Measurements from ENCODE around the gene KRTAP22-2. TPM values are rescaled to one million over a fixed set of nuclear protein-coding genes. Genes with fewer than 3 reads are reported as not detected.

KRTAP22-2 gene
- total RNA-seq = not detected

- Histone ChIP-seq H3K27ac (no peak within 1 kb of the TSS), H3K4me3 (no peak within 1 kb of the TSS), H3K4me1 (no peaks in the 10 kb centered on the region), H3K9me3 (no peaks in the 10 kb centered on the region), H3K27me3 (no peaks in the 10 kb centered on the region), H3K36me3 (no peaks in the 10 kb centered on the region)
- no peak for TF ChIP-seq EP300 (IDR thresholded peaks at IDR 0.05; ENCODE audit: low read depth)
- no peak for TF ChIP-seq CTCF (IDR thresholded peaks at IDR 0.05)
- TF ChIP-seq POLR2A (IDR thresholded peaks at IDR 0.05) = no peak
- no peak for TF ChIP-seq POLR2AphosphoS5 (IDR thresholded peaks at IDR 0.05)
- intact Hi-C loops (cut with DNase I; ENCODE audit: low total_unique reads) = no loop called here
- DNase-seq = no peak
- in situ Hi-C loops (cut with MboI; ENCODE audit: low pct_ligation_motif_present in 1 of 4, low pct_unique_long_range_greater_than_20kb in 1 of 4, low sequenced_read_pairs in 3 of 4) = no loop called here
Observed at GRCh38 chr21:30590297-30590696, at the start of gene KRTAP22-2. Gene KRTAP22-2 (minus strand): TSS chr21:30590397.

GRCh38 chr21:30638686-30639085 lies 48.5 kb upstream of the KRTAP22-2 start:
- Histone ChIP-seq H3K4me3 (no peak overlapping the region), H3K27me3 (no peaks in the 10 kb centered on the region), H3K36me3 (no peaks in the 10 kb centered on the region), H3K27ac (no peak overlapping the region), H3K9me3 (peaks cover 0 to 9% of the 10 kb centered on the region in 2 donors), H3K4me1 (no peaks in the 10 kb centered on the region)
- no peak for DNase-seq
- intact Hi-C loops (cut with DNase I; ENCODE audit: low total_unique reads) (no loop called here), in situ Hi-C loops (cut with MboI; ENCODE audit: low pct_ligation_motif_present in 1 of 4, low pct_unique_long_range_greater_than_20kb in 1 of 4, low sequenced_read_pairs in 3 of 4) (no loop called here)
- no peak for TF ChIP-seq POLR2AphosphoS5 (IDR thresholded peaks at IDR 0.05)
- TF ChIP-seq EP300 (IDR thresholded peaks at IDR 0.05; ENCODE audit: low read depth) = no peak
- TF ChIP-seq CTCF (IDR thresholded peaks at IDR 0.05) = no peak
- TF ChIP-seq POLR2A (IDR thresholded peaks at IDR 0.05) = no peak
- 83 to 87% methylated on average over 3 of the region's 3 CpGs for WGBS, 2 donors (ENCODE audit: low coverage in 1 of 2)

GRCh38 chr21:30634906-30635305 lies 44.7 kb upstream of the KRTAP22-2 start, which contains the start of gene KRTAP20-2:
Gene KRTAP20-2 (plus strand): TSS chr21:30635206. CDS start chr21:30635264, 58 bp downstream.
- no peak within 1 kb of the TSS for H3K4me3 ChIP-seq
- intact Hi-C loops (cut with DNase I; ENCODE audit: low total_unique reads) (no loop called here), in situ Hi-C loops (cut with MboI; ENCODE audit: low pct_ligation_motif_present in 1 of 4, low pct_unique_long_range_greater_than_20kb in 1 of 4, low sequenced_read_pairs in 3 of 4) (no loop called here)
- no peak for DNase-seq
- H3K9me3 ChIP-seq = no peaks in the 10 kb centered on the region
- no peak within 1 kb of the TSS for H3K27ac ChIP-seq
- no peaks in the 10 kb centered on the region for H3K4me1 ChIP-seq
- TF ChIP-seq POLR2AphosphoS5 (IDR thresholded peaks at IDR 0.05) (no peak), POLR2A (IDR thresholded peaks at IDR 0.05) (no peak), EP300 (IDR thresholded peaks at IDR 0.05; ENCODE audit: low read depth) (no peak), CTCF (IDR thresholded peaks at IDR 0.05) (no peak)
- no peaks in the 10 kb centered on the region for H3K27me3 ChIP-seq
- WGBS, 2 donors (ENCODE audit: low coverage in 1 of 2) = 89% methylated on average over 1 of the region's 1 CpG; no CpG with 5 or more reads in 1 of the 2 donors
- no peaks in the 10 kb centered on the region for H3K36me3 ChIP-seq

- Histone ChIP-seq H3K27me3 (no peaks in the 10 kb centered on the region), H3K4me3 (no peak overlapping the region), H3K9me3 (peaks cover 0 to 9% of the 10 kb centered on the region in 2 donors), H3K27ac (no peak overlapping the region), H3K36me3 (no peaks in the 10 kb centered on the region), H3K4me1 (no peaks in the 10 kb centered on the region)
- 38 to 60% methylated on average over 1 of the region's 1 CpG for WGBS, 2 donors (ENCODE audit: low coverage in 1 of 2)
- no peak for TF ChIP-seq POLR2AphosphoS5 (IDR thresholded peaks at IDR 0.05)
- in situ Hi-C loops (cut with MboI; ENCODE audit: low pct_ligation_motif_present in 1 of 4, low pct_unique_long_range_greater_than_20kb in 1 of 4, low sequenced_read_pairs in 3 of 4) = no loop called here
- no peak for DNase-seq
- intact Hi-C loops (cut with DNase I; ENCODE audit: low total_unique reads) = no loop called here
Observed at GRCh38 chr21:30629200-30629599, 39.0 kb upstream of the KRTAP22-2 start.

- Histone ChIP-seq H3K9me3 (peaks cover 0 to 9% of the 10 kb centered on the region in 2 donors), H3K36me3 (no peaks in the 10 kb centered on the region), H3K27ac (no peak overlapping the region), H3K4me3 (no peak overlapping the region), H3K27me3 (no peaks in the 10 kb centered on the region), H3K4me1 (no peaks in the 10 kb centered on the region)
- intact Hi-C loops (cut with DNase I; ENCODE audit: low total_unique reads) = no loop called here
- in situ Hi-C loops (cut with MboI; ENCODE audit: low pct_ligation_motif_present in 1 of 4, low pct_unique_long_range_greater_than_20kb in 1 of 4, low sequenced_read_pairs in 3 of 4) = no loop called here
- TF ChIP-seq CTCF (IDR thresholded peaks at IDR 0.05) (no peak), POLR2AphosphoS5 (IDR thresholded peaks at IDR 0.05) (no peak), POLR2A (IDR thresholded peaks at IDR 0.05) (no peak), EP300 (IDR thresholded peaks at IDR 0.05; ENCODE audit: low read depth) (no peak)
- no peak for DNase-seq
- WGBS, 2 donors (ENCODE audit: low coverage in 1 of 2) = 75 to 83% methylated on average over 4 of the region's 4 CpGs
Observed at GRCh38 chr21:30628109-30628508, 37.9 kb upstream of the KRTAP22-2 start.
